Measurements from ENCODE around the gene GNG5. TPM values are rescaled to one million over a fixed set of nuclear protein-coding genes. Genes with fewer than 3 reads are reported as not detected.
"Not testable (repeated sequence)": the region's sequence is repeated elsewhere in the genome, so short reads cannot be mapped to it uniquely, and the experiment has no call there.

The GNG5 gene
- 50.5 TPM for total RNA-seq

DNA sequence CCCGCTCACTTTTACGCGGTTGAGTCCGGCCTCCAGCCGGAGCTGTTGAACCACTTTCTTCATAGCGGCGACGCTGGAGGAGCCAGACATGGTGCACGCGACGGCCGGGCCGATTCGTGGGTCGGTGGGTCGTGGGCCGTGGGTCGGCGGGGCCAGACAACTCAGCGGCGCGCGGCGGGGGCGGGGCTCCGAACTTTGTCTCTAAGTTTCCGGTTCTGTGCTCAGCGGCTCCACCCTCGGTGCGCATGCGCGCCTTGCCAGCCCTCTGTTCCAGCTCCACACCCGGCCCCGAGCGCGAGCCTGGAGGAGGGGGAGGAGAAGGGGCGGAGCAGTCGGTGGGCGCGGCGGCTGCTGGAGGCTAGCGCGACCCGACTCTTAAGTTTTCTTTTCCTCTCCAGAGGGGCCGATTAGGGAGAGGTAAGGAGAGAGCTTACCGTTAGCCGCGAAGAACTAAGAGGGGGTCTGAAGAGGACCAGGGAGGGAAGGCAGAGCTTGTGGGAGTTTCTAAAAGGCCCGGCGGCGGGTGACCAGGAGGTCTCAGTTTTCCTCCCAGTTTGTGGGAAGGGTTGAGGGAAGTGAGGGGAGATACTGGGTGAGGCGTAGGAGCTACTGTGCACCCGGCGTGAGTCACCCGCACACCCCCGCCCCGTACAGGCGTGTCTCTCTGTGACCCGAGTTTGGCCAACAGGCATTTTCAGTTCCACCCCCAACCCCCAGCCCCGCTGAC lies at the start of gene GNG5, which contains the start of gene SPATA1:
Gene GNG5 (minus strand): TSS at position 580 of the 727 bp plus-strand sequence. CDS start 490 bp downstream, at position 90.
Gene SPATA1 (plus strand): TSS at position 385 of the 727 bp plus-strand sequence. CDS start 9,974 bp downstream, outside the sequence.
- intact Hi-C loops (cut with DNase I), result no loop called here
- ATAC-seq (peak; percentile 99), DNase-seq (ENCODE audit: low spot score) (peak; percentile 99)

DNA sequence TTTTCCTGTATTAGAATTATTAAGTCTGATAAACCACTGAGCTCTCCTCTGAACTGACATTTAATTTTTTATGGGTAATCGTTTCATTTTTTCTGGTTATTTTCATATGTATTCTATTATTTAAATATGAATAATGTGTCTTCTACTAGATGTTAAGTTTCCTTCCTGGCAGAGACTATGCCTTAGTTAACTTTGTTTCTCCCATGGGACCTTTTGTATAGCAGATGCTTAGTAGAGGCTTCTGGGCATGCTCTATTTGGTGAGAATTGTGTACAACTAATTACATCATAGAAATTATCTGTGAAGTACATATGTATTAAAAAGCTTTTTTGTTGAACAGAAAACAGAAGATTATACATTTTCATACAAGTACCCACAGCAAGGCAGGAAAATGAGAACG lies 44.4 kb upstream of the GNG5 start:
- no peak for ATAC-seq
- no peak for DNase-seq (ENCODE audit: low spot score)
- intact Hi-C loops (cut with DNase I), result no loop called here

DNA sequence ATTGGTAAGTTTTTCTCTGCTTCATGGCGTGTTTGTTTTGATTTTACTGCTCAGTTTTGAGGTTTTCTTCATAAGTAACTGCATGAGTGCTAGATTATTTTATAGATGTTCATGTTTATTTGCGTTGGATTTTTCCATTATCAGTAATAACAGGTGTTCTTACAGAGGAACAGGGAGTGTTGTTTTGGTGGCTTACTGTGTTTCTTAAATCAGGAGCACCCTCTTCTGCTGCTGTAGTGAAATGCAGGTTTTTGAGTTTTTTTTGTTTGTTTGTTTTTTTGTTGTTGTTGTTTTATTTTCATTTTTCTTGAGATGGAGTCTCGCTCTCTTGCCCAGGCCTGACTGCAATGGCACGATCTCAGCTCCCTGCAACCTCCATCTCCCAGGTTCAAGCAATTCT lies 35.3 kb upstream of the GNG5 start:
- intact Hi-C loops (cut with DNase I), result no loop called here

DNA sequence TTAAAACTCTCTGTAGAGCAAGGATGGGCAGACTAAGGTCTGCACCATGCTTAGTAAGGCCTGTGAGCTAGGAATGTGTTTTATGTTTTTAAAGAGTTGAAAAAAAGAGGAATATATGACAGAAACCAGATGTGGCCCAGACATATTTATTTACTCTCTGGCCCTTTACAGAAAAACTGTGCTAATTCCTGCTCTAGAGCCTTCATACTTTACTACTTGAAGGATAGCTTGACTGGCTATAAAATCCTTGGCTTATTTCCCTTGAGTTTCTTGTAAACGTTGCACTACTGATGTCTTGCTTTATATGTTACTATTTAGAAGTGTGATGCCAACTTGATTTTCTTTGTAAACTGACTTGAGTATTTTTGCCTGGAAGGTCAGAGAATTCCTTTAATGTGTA lies 34.4 kb upstream of the GNG5 start:
- DNase-seq (ENCODE audit: low spot score) (no peak), ATAC-seq (no peak)
- intact Hi-C loops (cut with DNase I), result no loop called here

More for the DNA sequence above, 35.3 kb upstream of the GNG5 start:
- no peak for DNase-seq (ENCODE audit: low spot score)
- ATAC-seq, result no peak

DNA sequence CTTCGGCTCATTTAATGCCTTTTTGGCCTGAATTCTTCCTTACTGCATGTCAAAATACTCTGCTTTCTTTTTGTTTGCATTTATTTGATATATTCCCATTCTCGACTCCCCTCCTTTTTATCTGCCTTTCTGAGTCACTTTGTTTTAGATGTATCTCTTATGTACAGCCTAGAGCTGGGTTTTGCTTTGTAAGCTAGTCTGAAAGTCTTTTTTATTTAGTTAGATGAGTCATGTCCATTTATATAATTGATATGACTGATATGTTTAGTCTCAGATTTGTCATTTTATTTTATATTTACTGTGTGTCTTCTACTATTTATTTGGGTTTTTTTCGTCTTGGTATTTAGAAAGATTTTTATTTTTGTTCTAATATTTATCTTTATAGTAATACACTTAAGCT lies 33.6 kb upstream of the GNG5 start:
- intact Hi-C loops (cut with DNase I), result no loop called here
- ATAC-seq, result no peak
- no peak for DNase-seq (ENCODE audit: low spot score)

DNA sequence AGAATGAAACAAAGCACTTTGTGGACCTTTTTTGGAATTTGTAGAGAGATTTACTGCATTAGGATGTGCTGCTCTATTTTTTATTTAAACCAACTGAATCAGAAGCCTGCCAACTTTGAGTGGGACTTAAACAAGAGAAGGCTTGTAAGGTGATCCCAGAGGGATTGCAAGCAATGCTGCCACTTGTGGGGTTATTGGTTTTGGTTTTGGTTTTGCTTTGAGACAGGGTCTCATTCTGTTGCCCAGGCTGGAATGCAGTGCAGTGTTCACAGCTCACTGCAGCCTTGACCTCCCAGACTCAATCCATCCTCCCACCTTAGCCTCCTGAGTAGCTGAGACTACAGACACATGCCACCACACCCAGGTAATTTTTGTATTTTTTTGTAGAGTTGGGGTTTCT lies 32.2 kb upstream of the GNG5 start:
- intact Hi-C loops (cut with DNase I), result no loop called here
- DNase-seq (ENCODE audit: low spot score) (no peak), ATAC-seq (no peak)

DNA sequence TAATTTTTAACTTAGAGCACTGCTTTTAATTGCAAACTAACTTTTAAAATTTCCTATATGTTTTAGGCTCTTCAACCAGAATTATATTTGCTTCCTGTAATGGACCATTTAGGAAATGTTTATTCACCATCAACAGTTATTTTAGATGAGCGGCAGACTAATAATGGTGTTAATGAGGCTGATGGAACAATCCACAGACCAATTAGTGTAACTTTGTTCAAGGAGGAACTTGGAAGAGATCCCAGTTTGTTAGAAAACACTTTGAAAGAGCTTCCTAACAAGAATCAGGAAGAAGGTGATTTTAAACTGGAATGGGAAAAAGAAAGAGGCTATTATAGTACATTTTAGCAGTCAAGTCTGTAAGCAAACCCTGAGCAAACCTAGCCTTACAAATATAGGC lies 19.4 kb upstream of the GNG5 start:
- intact Hi-C loops (cut with DNase I), result no loop called here
- ATAC-seq (no peak), DNase-seq (ENCODE audit: low spot score) (no peak)

DNA sequence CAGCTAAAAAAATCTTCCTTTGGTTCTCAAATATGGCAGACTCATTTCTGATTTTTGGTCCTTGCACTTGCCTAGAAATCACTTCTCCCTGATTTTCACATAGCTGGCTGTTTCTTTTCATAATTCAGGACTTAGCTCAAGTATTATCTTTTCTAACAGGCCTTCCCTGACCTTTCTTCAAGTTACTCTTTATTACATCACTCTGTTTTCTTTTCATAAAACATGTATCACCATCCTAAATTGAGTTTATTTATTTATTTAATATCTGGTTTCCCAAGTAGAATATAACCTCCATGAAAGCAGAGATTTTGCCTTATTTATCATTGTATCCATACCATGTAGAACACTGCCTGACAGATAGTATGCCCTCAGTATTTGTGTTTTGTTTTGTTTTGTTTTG lies 18.2 kb upstream of the GNG5 start:
- ATAC-seq (no peak), DNase-seq (ENCODE audit: low spot score) (no peak)
- intact Hi-C loops (cut with DNase I), result no loop called here

DNA sequence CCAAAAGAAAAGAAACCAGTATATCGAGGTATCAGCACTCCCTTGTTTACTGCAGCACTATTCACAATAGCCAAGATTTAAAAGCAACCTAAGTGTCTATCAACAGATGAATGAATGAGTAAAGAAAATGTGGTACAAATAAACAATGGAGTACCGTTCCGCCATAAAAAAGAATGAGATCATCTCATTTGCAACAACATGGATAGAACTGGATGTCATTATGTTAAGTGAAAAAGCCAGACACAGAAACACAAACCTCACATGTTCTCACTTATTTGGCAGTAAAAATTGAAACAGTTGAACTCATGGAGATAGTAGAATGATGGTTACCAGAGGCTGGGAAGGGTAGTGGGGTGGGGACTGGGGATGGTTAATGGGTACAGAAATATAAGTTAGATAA lies 4.3 kb upstream of the GNG5 start:
- intact Hi-C loops (cut with DNase I), result no loop called here

DNA sequence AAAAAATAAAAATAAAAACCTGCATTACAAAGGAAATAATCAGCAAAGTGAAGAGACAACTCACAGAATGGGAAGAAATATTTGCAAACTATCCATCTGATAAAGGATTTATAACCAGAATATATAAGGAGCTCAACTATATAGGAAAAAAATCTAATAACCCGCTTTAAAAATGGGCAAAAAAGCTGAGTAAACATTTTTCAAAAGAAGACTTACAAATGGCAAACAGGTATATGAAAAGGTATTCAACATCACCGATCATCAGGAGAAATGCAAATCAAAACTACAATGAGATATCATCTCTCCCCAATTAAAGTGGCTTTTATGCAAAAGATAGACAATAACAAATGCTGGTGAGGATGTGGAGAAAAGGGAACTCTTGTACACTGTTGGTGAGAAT lies 3.8 kb upstream of the GNG5 start:
- intact Hi-C loops (cut with DNase I), result no loop called here
- no peak for DNase-seq (ENCODE audit: low spot score)
- no peak for ATAC-seq

More for the DNA sequence above, 4.3 kb upstream of the GNG5 start:
- ATAC-seq (no peak), DNase-seq (ENCODE audit: low spot score) (no peak)

DNA sequence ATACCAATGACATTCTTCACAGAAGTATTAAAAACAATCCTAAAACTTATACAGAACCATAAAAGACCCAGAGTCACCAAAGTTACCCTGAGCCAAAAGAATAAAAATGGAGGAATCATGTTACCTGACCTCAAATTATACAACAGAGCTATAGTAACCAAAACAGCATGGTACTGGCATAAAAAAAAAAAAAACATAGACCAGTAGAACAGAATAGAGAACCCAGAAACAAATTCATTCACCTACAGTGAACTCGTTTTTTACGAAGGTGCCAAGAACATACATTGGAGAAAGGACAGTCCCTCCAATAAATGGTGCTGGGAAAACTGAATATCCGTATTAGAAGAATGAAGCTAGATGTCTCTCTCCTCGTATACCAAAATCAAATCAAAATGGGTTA lies 2.6 kb upstream of the GNG5 start:
- no peak for ATAC-seq
- no peak for DNase-seq (ENCODE audit: low spot score)
- intact Hi-C loops (cut with DNase I), result no loop called here

DNA sequence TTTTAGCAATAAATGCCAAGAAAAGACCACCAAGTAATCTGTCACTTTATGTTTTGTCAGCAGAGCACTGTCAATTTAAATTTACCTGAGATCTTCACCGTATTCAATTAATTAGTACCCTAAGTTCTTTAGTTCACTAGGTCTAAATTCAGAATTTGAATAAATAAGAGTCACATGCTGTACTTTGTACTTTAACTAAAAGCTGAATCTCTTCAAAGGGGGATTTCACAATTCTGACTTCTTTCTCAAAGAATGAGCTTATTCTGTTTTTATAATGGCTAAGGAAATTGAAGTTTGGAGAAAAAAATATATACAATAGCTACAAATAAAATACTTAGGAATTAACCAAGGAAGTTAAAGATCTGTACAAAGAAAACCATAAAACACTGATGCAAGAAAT lies 2.1 kb upstream of the GNG5 start:
- ATAC-seq, result no peak
- intact Hi-C loops (cut with DNase I), result no loop called here
- DNase-seq (ENCODE audit: low spot score), result no peak

DNA sequence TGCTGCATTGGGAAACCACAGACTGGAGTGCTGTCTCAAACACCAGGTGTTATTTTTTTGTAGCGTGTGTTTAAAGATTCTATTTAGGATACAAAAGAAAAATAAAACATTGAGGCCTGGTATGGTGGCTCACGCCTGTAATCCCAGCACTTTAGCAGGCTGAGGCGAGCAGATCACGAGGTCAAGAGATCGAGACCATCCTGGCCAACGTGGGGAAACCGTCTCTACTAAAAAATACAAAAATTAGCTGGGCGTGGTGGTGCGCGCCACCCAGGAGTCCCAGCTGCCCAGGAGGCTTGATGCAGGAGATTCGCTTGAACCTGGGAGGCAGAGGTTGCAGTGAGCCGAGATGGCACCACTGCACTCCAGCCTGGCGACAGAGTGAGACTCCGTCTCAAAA lies 1.5 kb upstream of the GNG5 start:
- intact Hi-C loops (cut with DNase I); DNase-seq (ENCODE audit: low spot score); ATAC-seq: not testable (repeated sequence)

DNA sequence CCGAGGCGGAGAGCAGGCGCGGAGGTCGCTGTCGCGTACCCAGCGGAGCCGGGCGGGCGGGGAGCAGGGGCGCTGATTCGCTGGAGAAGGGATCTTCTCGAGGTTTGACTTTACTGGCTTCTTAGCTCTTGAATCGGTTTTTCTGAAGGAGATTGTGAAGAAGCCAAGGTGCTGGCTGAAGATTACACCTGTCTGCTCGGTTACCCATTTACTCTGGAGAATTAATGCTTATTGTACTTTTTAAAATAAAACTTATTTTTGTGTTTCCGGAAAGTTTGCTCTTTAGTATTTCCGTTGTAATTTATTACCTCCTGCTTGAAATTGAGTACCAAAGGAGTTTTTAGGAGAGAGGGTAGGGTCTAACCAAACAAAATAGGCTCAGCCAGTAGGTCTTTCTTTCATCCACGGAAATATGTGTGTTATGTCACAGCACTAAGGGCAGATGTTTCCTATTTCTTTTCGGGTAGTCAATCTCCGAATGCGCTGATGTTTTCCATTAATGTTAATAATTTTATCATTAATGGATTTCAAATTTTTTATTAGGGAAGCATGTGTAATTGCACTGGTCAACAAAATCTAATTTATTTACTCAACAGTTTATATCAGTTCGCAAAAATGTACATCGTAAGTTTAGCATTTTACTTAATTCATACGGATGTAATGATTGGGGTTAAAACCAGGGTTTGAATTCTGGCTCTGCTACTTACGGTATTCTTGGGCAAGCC lies 510 bp upstream of the GNG5 start:
- intact Hi-C loops (cut with DNase I), result no loop called here
- no peak for ATAC-seq
- DNase-seq (ENCODE audit: low spot score), result no peak

DNA sequence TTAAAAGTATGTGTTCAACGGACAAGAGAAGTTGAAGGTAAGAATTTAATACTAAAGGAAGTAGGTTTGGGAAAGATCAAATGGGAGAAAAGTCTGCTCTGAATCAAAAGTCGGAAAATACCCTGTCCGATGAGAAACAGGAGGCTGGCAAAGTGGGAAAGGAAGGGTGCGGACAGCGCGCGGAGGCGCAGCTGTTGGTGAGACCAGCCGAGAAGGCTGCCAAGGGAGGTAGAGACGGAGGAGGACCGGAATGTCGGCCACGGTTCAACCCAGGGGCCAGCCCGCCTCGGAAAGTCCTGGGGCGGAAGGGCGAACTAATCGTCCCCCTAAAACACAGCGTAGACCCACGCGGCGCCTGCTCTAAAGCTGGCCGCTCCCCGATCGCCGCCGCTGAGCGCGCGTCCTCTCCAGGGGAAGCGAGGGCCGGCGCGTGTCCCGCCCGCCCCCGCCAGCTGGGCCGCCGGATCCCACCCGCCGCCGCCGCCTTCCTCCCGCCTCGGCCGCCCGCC lies 834 bp downstream of the GNG5 start:
- ATAC-seq (peak; percentile 80), DNase-seq (ENCODE audit: low spot score) (no peak)
- intact Hi-C loops (cut with DNase I), result no loop called here

DNA sequence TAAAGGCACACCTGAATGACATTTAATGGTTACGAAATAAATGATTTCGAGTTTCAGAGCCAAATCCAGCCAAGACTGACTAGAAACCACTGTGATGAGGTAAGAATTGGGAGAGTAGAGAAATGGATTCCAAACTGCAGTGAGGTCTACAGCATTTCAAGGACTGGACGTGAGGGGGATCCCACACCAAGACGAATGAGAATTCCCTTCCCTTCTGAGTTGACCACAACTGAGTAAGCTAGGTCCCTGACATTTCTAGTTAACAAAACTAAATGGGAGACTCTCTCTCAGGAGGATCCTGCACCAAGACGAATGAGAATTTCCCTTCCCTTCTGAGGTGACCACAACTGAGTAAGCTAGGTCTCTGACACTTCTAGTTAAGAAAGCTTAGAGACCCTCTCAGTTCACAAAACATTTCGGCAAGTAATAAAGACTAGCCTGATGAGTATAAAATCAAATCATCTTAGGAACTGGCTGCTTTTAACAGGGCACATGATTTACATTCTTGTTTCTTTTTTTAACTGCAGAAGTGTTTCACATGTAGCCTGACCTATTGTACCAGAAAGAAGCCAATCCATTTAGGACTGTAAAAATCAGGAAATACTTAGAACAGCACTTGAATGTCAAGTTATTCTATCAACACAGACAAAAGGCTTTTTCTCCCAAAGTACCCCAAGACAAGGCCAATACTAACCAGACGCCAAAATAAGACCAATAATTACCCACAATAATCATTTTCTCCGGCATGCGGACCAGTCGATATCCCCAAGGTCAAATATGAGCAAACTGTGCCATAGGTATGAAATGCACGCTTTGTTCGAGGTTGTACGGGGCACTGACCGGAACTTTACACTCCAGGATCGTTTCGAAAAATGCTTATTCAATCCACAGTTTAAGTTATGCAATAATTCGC lies 1.5 kb downstream of the GNG5 start:
- DNase-seq (ENCODE audit: low spot score) (no peak), ATAC-seq (no peak)
- intact Hi-C loops (cut with DNase I), result no loop called here

DNA sequence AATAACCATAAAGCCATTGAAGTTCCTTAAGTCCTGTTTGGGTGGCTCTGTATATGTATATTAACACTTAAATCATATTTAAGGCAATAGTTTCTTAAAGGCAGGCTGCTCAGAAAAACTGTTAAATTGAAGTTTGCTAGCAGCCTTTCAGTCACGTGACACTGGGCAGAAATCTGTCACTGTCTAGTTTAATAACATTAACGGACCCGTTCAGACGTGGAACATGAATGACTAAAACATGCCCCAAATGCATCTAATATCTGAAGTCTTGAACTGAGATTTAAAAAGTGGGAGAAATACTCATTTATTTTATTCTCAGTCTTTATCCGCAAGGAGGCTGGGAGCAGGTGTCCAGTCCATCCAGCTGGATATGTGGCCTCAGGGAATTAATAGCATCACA lies 3.5 kb downstream of the GNG5 start:
- ATAC-seq (no peak), DNase-seq (ENCODE audit: low spot score) (no peak)
- intact Hi-C loops (cut with DNase I), result no loop called here

DNA sequence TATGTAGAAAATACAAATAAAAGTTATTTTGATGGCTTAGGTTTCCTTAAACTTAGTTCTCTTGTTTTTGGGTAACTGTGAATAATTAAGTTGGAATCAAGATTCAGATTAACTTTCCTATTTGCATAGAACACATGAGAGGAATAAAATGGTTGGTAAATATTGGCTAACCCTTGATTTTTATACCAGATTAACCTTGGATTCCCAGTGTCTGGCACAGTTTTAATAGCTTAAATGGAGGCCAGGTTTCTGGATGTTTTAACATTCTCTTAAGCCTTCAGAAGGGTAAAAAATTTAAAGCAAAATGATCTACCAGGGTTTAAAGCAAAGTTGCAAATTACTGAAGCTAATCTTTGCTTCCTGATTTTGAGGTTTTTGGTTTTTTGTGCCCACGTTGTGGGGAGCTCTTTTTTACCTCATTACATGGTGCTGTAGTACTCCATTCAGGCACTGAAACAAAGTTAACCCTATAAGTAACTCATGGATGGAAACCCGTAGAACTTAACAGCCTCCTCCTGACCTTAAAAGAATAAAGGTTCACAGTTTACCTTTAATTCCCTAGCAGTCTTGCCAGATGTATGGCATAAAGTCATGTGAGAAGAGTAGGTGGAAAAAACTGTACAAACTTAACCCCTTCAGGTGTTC lies 8.6 kb downstream of the GNG5 start:
- DNase-seq (ENCODE audit: low spot score) (no peak), ATAC-seq (no peak)
- intact Hi-C loops (cut with DNase I), result no loop called here

DNA sequence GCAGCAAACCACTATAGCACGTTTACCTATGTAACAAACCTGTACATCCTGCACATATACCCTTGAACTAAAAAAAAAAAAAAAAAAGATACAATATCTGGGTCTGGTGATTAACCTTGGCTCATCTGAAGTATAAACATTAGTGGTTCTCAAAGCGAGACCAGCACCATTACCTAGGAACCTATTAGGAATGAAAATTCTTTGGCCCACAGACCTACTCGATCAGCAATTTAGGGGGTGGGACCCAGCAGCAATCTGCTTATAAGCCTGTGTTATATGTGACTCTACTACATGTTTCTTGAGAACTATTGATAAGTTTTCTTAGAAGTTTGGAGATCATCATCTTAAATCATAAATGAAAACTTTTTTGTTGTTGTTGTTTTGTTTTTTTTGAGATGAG lies 9.9 kb downstream of the GNG5 start:
- ATAC-seq (no peak), DNase-seq (ENCODE audit: low spot score) (no peak)
- intact Hi-C loops (cut with DNase I), result no loop called here
